Lung (tissue), 12 donors: ENCODE measurements around the gene NEO1. TPM values are rescaled to one million over a fixed set of nuclear protein-coding genes. Genes with fewer than 3 reads are reported as not detected.

Experiments
- ATAC-seq: fragments of 200-7000 bp; cut with Tn5 transposase; one replicate; pipeline ENCODE4 v1.9.1; 2020; ENCODE audit warnings: moderate number of reproducible peaks; ENCODE audit not compliant: insufficient read depth, low FRiP score
- DNase-seq, 3 donors: peaks; one replicate each; pipeline ENCODE4 v3.0.0-alpha.2; 2013 to 2017
- H3K27ac ChIP-seq, 2 donors: one replicate each; pipeline ENCODE4 v1.5.1; 2013; ENCODE audit warnings: mild to moderate bottlenecking in 2 of 2, moderate library complexity in 2 of 2, control low read depth in 1 of 2, inconsistent platforms in 1 of 2, low read depth in 1 of 2, low read length in 1 of 2
- H3K27me3 ChIP-seq, 3 donors: one replicate each; pipeline ENCODE4 v1.5.1; 2013; ENCODE audit warnings: low read length in 2 of 3; ENCODE audit not compliant: control insufficient read depth in 3 of 3, insufficient read depth in 3 of 3
- H3K36me3 ChIP-seq, 4 donors: one replicate each; pipeline ENCODE4 v1.5.1; 2013; ENCODE audit warnings: low read length in 4 of 4, mild to moderate bottlenecking in 1 of 4, moderate library complexity in 1 of 4; ENCODE audit not compliant: control insufficient read depth in 4 of 4, insufficient read depth in 4 of 4
- H3K4me1 ChIP-seq, 5 donors: one replicate each; pipeline ENCODE4 v1.5.1; 2013; ENCODE audit warnings: low read length in 5 of 5, mild to moderate bottlenecking in 2 of 5, moderate library complexity in 1 of 5; ENCODE audit not compliant: control insufficient read depth in 5 of 5, insufficient read depth in 5 of 5
- H3K4me3 ChIP-seq: one replicate; pipeline ENCODE4 v1.5.1; 2013; ENCODE audit warnings: mild to moderate bottlenecking, control low read depth, moderate library complexity
- H3K9ac ChIP-seq, 2 donors: one replicate each; pipeline ENCODE4 v1.5.1; 2013; ENCODE audit warnings: low read length in 2 of 2, control low read depth in 1 of 2; ENCODE audit not compliant: insufficient read depth in 1 of 2
- H3K9me3 ChIP-seq, 4 donors: one replicate each; pipeline ENCODE4 v1.5.1; 2013; ENCODE audit warnings: low read length in 3 of 4, mild to moderate bottlenecking in 1 of 4, moderate library complexity in 1 of 4; ENCODE audit not compliant: control insufficient read depth in 4 of 4, insufficient read depth in 3 of 4
- CTCF ChIP-seq: IDR thresholded peaks from 2 replicates; pipeline ENCODE4 v1.5.1; 2012; ENCODE audit warnings: mild to moderate bottlenecking; ENCODE audit errors: control extremely low read depth, extremely low read depth
- WGBS, 2 donors: extraction: QIAGEN DNeasy Blood & Tissue Kit; methylation state at CpG; one replicate each; pipeline ENCODE4 v1.1.7; 2013; 5-methylcytosine and 5-hydroxymethylcytosine counted together
- polyA plus RNA-seq, 2 donors: library from polyadenylated mRNA; stranded (reverse); fragments of 200-250 nt; gene quantifications; one replicate each; pipeline ENCODE4 v1.2.1, GENCODE V29; 2013
- total RNA-seq, 2 donors: library from RNA; depleted of rRNA in 1 of 2; stranded (reverse); fragments of >200 nt in 1 of 2; gene quantifications; one replicate each; pipeline ENCODE4 v1.2.1, GENCODE V29; 2014 to 2021
- donor health status: control.
- donor health status: control.
- donor health status: Bipolar disorder and iron deficiency.
- donor health status: healthy.
- donor health status: DM: yes; HTN: yes; CAD: no.

The NEO1 gene
- total and polyA plus RNA-seq, 4 donors: 6.9 to 70.8 (median 16.5) TPM

DNA sequence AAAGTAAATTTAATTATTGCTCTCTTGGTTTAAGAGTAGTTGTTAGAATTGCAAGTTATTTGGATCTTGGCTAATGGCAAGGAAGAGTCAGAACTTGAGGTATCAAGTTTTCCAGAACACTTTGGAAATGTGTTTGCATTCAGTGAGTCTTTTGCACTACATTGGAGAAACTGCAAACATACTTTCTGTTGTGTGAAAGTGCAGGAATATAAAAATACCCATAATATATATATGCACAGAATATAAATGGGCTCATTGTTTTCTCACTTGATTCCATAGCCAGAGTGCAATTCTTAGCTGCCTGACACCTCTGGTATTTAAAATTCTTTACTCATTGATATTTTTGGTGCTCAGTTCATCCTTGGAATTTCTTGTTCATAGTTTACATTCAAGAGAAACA lies 223.6 kb downstream of the NEO1 start:
- DNase-seq: no peak
- H3K9ac ChIP-seq: no peak overlapping the region
- H3K27me3 ChIP-seq: no peaks in the 10 kb centered on the region
- H3K27ac ChIP-seq: no peak overlapping the region
- peaks cover 4 to 19% (median 7%) of the 10 kb centered on the region in 4 donors for H3K36me3 ChIP-seq
- ATAC-seq: no peak
- TF ChIP-seq CTCF: no peak
- no peaks in the 10 kb centered on the region for H3K9me3 ChIP-seq
- no peak overlapping the region for H3K4me3 ChIP-seq
- H3K4me1 ChIP-seq: peaks cover 0 to 2% (median 0%) of the 10 kb centered on the region in 5 donors

- Histone ChIP-seq H3K27me3 (no peaks in the 10 kb centered on the region), H3K27ac (no peak overlapping the region), H3K4me1 (peaks cover 0 to 3% (median 0%) of the 10 kb centered on the region in 5 donors), H3K36me3 (peaks cover 5 to 43% (median 19%) of the 10 kb centered on the region in 4 donors), H3K9ac (no peak overlapping the region), H3K4me3 (no peak overlapping the region), H3K9me3 (no peaks in the 10 kb centered on the region)
- ATAC-seq (no peak), DNase-seq (no peak)
- TF ChIP-seq CTCF: no peak
- 92 to 93% methylated on average over 8 of the region's 8 CpGs for WGBS, 2 donors
Measured at GRCh38 chr15:73282567-73283365, 230.5 kb downstream of the NEO1 start.

- H3K36me3 ChIP-seq: peaks cover 5 to 42% (median 19%) of the 10 kb centered on the region in 4 donors
- WGBS, 2 donors: 91 to 94% methylated on average over 2 of the region's 2 CpGs
- no peak overlapping the region for H3K9ac ChIP-seq
- DNase-seq (no peak), ATAC-seq (no peak)
- no peaks in the 10 kb centered on the region for H3K27me3 ChIP-seq
- H3K9me3 ChIP-seq: no peaks in the 10 kb centered on the region
- TF ChIP-seq CTCF: no peak
- H3K27ac ChIP-seq: no peak overlapping the region
- H3K4me3 ChIP-seq: no peak overlapping the region
- H3K4me1 ChIP-seq: peaks cover 0 to 3% (median 0%) of the 10 kb centered on the region in 5 donors
Measured at GRCh38 chr15:73283366-73283962, 231.2 kb downstream of the NEO1 start.
